Measurements from ENCODE around the gene UBE2J1.
"Not testable (repeated sequence)": the region's sequence is repeated elsewhere in the genome, so short reads cannot be mapped to it uniquely, and the experiment has no call there.

The UBE2J1 gene

GRCh38 chr6:89315249-89315885 is 37.2 kb downstream of the UBE2J1 start, which contains the start of gene GABRR2:
Gene GABRR2 (minus strand): TSS chr6:89315299. CDS start chr6:89315165, 134 bp downstream.
- DNase-seq, result no peak

GRCh38 chr6:89314692-89315091 is 37.8 kb downstream of the UBE2J1 start:
- DNase-seq, result no peak

- no peak for DNase-seq
Observed at GRCh38 chr6:89313006-89313405, 39.5 kb downstream of the UBE2J1 start.

- no peak for DNase-seq
Observed at GRCh38 chr6:89311853-89312531, 40.5 kb downstream of the UBE2J1 start.

GRCh38 chr6:89311530-89311852 is 41.0 kb downstream of the UBE2J1 start:
- no peak for DNase-seq

- no peak for DNase-seq
Observed at GRCh38 chr6:89310929-89311328, 41.6 kb downstream of the UBE2J1 start.

GRCh38 chr6:89308525-89309395 is 43.8 kb downstream of the UBE2J1 start:
- DNase-seq, result no peak

- DNase-seq, result not testable (repeated sequence)
Observed at GRCh38 chr6:89304517-89304916, 48.0 kb downstream of the UBE2J1 start.

GRCh38 chr6:89302936-89303335 is 49.6 kb downstream of the UBE2J1 start:
- no peak for DNase-seq

- no peak for DNase-seq
Observed at GRCh38 chr6:89302195-89302770, 50.2 kb downstream of the UBE2J1 start.

- no peak for DNase-seq
Observed at GRCh38 chr6:89301586-89302194, 50.8 kb downstream of the UBE2J1 start.

- no peak for DNase-seq
Observed at GRCh38 chr6:89299466-89299850, 53.1 kb downstream of the UBE2J1 start.

GRCh38 chr6:89298680-89299465 is 53.6 kb downstream of the UBE2J1 start:
- DNase-seq, result peak; percentile 32 to 46

- peak; percentile 66 to 78 for DNase-seq
Observed at GRCh38 chr6:89297695-89298351, 54.7 kb downstream of the UBE2J1 start.

- DNase-seq, result no peak
Observed at GRCh38 chr6:89295981-89296380, 56.5 kb downstream of the UBE2J1 start.

- not testable (repeated sequence) for DNase-seq
Observed at GRCh38 chr6:89295116-89295515, 57.4 kb downstream of the UBE2J1 start.

- DNase-seq, result no peak
Observed at GRCh38 chr6:89291256-89291819, 61.2 kb downstream of the UBE2J1 start.

- no peak for DNase-seq
Observed at GRCh38 chr6:89290401-89291155, 61.9 kb downstream of the UBE2J1 start.

- DNase-seq, result no peak
Observed at GRCh38 chr6:89289710-89290109, 62.8 kb downstream of the UBE2J1 start.

GRCh38 chr6:89287351-89288028 is 65.0 kb downstream of the UBE2J1 start:
- no peak for DNase-seq

Measured in activated CD4-positive, alpha-beta T cell treated with anti-CD3 and anti-CD28 coated beads, Interleukin-2, amount 50 U/mL, for 48 hours (primary cell).